ENCODE measurements around the gene LGALS7B.
A peak's percentile ranks its signal among the peaks of the same experiment; 100 is the strongest.
"Not testable (repeated sequence)": the region's sequence is repeated elsewhere in the genome, so short reads cannot be mapped to it uniquely, and the experiment has no call there.

Gene LGALS7B

DNA sequence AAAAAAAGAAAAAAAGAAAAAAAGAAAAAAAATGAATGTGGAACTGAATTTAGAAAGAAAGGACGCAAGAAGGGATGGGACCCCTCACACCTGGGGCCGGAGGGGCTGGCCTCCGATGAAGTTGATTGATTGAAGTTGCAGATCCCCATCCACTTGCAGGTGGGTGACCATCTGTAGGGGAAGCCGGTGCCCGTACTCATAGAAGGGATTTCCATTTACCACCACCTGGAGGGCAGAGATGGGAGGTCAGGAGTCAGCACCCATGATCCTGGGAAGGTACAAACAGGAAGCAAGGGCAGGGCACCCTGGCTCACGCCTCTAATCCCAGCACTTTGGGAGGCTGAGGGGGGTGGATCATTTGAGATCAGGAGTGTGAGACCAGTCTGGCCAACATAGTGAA lies 17.4 kb downstream of the LGALS7B start:
- TF ChIP-seq, protein P1, sequence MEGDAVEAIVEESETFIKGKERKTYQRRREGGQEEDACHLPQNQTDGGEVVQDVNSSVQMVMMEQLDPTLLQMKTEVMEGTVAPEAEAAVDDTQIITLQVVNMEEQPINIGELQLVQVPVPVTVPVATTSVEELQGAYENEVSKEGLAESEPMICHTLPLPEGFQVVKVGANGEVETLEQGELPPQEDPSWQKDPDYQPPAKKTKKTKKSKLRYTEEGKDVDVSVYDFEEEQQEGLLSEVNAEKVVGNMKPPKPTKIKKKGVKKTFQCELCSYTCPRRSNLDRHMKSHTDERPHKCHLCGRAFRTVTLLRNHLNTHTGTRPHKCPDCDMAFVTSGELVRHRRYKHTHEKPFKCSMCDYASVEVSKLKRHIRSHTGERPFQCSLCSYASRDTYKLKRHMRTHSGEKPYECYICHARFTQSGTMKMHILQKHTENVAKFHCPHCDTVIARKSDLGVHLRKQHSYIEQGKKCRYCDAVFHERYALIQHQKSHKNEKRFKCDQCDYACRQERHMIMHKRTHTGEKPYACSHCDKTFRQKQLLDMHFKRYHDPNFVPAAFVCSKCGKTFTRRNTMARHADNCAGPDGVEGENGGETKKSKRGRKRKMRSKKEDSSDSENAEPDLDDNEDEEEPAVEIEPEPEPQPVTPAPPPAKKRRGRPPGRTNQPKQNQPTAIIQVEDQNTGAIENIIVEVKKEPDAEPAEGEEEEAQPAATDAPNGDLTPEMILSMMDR (IDR thresholded peaks at IDR 0.05; ENCODE audit: control insufficient read depth, extremely low read depth, insufficient read depth), result no peak
- no peak for DNase-seq (ENCODE audit: low read depth)
- H3K4me3 ChIP-seq (ENCODE audit: low read depth, low read length), result no peak overlapping the region

DNA sequence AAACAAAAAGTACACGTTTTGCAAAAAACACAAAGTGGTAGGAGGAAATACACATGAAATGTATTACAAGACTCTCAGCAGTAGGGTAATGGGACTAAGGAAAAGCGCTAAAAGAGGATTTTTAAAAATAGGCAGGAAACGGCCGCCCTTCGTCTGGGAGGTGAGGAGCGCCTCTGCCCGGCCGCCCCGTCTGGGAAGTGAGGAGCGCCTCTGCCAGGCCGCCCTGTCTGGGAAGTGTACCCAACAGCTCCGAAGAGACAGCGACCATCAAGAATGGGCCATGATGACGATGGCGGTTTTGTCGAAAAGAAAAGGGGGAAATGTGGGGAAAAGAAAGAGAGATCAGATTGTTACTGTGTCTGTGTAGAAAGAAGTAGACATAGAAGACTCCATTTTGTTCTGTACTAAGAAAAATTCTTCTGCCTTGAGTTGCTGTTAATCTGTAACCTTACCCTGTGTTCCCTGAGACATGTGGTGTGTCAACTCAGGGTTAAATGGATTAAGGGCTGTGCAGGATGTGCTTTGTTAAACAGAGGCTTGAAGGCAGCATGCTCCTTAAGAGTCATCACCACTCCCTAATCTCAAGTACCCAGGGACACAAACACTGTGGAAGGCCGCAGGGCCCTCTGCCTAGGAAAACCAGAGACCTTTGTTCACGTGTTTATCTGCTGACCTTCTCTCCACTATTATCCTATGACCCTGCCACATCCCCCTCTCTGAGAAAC lies 18.5 kb downstream of the LGALS7B start:
- not testable (repeated sequence) for DNase-seq (ENCODE audit: low read depth); H3K4me3 ChIP-seq (ENCODE audit: low read depth, low read length)

DNA sequence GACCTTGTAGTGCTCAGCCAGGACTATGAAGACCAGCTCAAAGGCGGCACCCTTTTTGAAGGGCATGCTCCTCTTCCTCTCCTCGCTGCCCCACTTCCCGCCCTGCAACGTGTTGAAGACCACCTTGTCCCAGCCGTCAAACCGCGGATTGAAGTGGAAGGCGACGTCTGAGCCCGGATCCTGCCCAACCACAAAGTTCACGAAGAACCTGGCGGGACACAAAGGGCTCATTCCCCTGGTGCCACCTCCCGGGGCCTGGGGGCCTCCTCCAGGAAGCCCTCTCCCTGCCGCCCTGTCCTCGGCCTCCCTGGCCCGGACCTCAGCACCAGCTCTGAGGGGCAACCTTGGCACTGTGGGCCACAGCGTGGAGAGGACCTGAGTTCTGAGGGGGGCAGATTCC lies 19.7 kb downstream of the LGALS7B start:
- TF ChIP-seq, protein P1 (IDR thresholded peaks at IDR 0.05; ENCODE audit: control insufficient read depth, extremely low read depth, insufficient read depth), result no peak
- DNase-seq (ENCODE audit: low read depth), result no peak
- H3K4me3 ChIP-seq (ENCODE audit: low read depth, low read length), result no peak overlapping the region

- DNase-seq (ENCODE audit: low read depth), result no peak
- TF ChIP-seq, protein P1 (IDR thresholded peaks at IDR 0.05; ENCODE audit: control insufficient read depth, extremely low read depth, insufficient read depth), result no peak
- H3K4me3 ChIP-seq (ENCODE audit: low read depth, low read length), result no peak overlapping the region
Measured at GRCh38 chr19:38809592-38810252, 20.7 kb downstream of the LGALS7B start.

DNA sequence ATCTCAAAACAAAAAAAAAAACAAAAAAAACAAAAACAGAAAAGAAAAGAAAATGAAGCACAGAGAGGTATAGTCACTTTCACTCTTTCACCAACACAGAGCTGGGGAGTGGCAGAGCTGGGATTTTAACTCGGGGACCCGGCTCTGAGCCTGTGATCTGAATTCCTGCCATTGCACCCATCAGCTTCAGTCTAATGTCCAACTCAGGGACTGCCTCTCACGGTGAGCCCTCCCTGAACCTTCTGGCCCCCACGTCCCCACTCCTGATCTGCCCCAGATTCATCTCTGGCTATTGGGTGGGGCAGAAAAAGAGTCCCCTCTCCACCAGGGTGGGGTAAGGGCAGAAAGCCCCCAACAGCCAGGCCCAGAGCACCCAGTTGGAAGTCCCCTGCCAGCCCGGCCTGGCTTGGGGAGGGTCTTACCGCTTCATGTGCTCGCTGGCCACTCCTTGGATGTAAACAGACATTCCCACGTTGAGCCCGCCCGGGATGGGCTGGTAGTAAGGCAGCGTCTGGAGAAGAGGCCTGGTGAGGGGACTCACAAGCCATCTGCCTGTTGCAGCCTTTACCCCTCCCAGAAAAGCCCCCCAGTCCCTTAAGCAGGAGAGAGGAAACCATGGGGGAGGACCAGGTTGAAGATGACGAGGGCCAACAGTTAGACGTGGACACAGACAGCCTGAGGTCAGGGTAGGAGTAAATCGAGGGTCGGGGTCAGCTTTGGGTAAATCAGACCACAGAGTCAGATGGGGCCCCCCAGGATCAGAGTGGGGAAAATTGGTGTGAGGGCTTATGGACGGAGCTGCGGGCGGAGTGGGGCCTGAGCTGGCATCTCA lies 23.2 kb downstream of the LGALS7B start:
- DNase-seq (ENCODE audit: low read depth), result no peak
- H3K4me3 ChIP-seq (ENCODE audit: low read depth, low read length), result no peak overlapping the region
- TF ChIP-seq, protein P1 (IDR thresholded peaks at IDR 0.05; ENCODE audit: control insufficient read depth, extremely low read depth, insufficient read depth), result no peak

DNA sequence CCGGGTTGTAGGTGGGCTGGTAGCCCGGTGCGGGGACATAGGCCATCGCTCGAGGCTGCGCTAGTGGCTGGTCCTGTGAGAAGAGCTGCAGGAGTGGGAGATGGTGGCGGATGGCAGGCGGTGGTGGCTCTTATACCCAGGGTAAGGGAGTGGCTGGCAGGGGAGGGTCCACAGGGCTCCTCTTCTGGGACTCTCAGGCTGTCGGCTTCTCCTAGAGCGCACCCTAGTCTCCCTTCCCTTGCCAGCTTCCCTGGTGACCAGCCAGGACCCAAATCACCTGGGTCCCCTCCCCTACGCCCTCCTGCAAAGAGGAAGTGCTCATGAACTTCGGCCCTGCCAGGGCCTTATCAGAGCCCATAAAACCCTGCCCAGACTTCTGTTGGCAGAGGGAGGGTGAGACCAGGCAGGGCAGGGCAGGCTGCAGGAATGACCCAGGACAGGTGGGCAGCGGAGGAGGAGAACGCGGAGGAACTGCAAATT lies 23.9 kb downstream of the LGALS7B start, which contains the start of gene LGALS4:
TSS of gene LGALS4 (minus strand) at position 105 of the 480 bp plus-strand sequence. CDS start at position 46, 59 bp downstream.
- no peak within 1 kb of the TSS for H3K4me3 ChIP-seq (ENCODE audit: low read depth, low read length)
- TF ChIP-seq, protein P1 (IDR thresholded peaks at IDR 0.05; ENCODE audit: control insufficient read depth, extremely low read depth, insufficient read depth), result no peak
- DNase-seq (ENCODE audit: low read depth), result peak; percentile 33

- H3K4me3 ChIP-seq (ENCODE audit: low read depth, low read length), result no peak overlapping the region
- DNase-seq (ENCODE audit: low read depth), result no peak
- TF ChIP-seq, protein P1 (IDR thresholded peaks at IDR 0.05; ENCODE audit: control insufficient read depth, extremely low read depth, insufficient read depth), result no peak
Measured at GRCh38 chr19:38813323-38813722, 24.3 kb downstream of the LGALS7B start.

GRCh38 chr19:38813932-38814331 lies 24.9 kb downstream of the LGALS7B start:
- not testable (repeated sequence) for H3K4me3 ChIP-seq (ENCODE audit: low read depth, low read length); DNase-seq (ENCODE audit: low read depth)

Data from LNCaP clone FGC (cell line).